ENCODE measurements around the gene SLC35F6. TPM values are rescaled to one million over a fixed set of nuclear protein-coding genes. Genes with fewer than 3 reads are reported as not detected.

The SLC35F6 gene
- total RNA-seq, 1 donor from 2014 or later = 11.5 TPM

DNA sequence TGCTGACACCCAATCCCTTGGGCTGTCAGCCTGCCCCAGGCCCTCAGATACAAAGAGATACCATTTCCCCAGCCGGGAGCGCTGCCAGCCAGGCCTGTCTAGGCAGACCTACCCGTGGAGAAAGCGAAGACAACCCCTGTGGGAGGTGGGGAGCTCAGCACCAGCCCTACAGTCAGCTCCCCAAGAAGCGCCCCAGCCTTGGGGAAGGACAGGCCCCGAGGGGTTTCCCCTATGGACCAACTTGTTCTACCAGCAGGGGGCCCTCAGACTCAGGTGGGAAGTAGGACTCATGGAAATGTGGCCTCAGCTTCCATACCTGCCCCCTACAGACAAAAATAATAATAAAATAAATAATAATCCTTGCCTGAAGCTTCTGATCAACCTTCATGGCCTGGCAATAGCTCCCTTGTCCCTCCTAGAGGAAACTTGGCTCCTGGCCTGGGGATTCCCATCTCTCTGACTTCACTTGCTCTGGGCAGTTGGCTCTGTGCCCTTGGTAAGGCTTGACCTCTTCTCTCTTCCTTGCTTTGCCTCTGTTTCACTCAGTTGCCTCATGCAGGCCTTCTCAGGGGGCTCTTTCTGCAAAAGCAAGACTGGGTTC is 7.0 kb downstream of the SLC35F6 start:
- peak; percentile 67 for DNase-seq
- Mint-ChIP-seq H3K36me3 (ENCODE audit: low read depth) (peaks cover 15% of the 10 kb centered on the region), H3K4me3 (no peak overlapping the region), H3K27ac (peak overlapping the region; percentile 34), H3K27me3 (no peaks in the 10 kb centered on the region), H3K9me3 (no peaks in the 10 kb centered on the region), H3K4me1 (peaks cover 36% of the 10 kb centered on the region)
- intact Hi-C loops (cut with micrococcal nuclease) = no loop called here

DNA sequence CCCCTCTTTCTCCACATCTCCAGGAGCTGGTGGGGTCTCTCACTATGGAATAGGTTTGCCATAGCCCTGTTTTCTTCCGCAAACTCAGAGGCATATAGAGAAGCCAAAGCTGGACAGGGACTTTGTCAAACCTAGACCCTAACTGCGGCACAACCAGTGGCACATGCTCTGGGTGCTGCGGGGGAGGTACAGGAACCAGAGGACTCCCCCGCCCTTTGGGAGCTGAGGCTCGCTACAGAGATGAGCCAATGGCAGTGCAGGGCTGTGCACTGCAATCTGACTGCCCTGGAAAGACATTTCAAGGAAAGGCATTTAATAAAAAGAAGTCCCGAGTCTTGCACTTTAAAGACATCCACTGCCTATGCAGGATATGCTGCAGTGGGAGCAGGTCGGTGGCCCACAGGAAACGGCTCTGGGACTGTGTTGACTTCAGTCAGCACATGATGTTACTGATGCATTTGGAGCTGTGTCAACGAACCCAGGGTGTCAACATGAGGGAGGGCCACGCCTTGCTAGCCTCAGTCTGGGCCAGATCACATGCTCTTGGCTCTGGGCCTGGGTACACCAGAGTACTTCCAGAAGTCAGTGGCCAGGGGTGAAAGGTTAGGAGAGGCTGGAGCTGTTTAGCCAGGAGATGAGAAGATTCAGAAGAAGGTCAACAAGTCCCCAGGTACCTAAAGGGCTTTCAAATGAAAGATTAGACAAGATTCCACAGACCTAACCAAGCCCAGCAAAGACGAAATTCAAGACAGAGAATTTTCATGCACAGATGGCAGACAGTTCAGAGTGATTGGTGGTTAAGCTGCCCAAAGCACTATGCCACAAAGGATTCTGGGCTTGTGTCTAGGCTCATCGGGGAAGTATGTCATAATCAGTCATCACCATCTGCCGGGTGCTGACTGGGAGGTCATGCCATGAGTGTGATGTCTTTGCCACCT is 8.2 kb downstream of the SLC35F6 start:
- Mint-ChIP-seq H3K27ac (peak overlapping the region; percentile 86), H3K27me3 (no peaks in the 10 kb centered on the region), H3K4me1 (peaks cover 34% of the 10 kb centered on the region), H3K36me3 (ENCODE audit: low read depth) (peaks cover 26% of the 10 kb centered on the region), H3K9me3 (no peaks in the 10 kb centered on the region), H3K4me3 (peak overlapping the region; percentile 38)
- peak; percentile 82 for DNase-seq
- intact Hi-C loops (cut with micrococcal nuclease) = no loop called here

DNA sequence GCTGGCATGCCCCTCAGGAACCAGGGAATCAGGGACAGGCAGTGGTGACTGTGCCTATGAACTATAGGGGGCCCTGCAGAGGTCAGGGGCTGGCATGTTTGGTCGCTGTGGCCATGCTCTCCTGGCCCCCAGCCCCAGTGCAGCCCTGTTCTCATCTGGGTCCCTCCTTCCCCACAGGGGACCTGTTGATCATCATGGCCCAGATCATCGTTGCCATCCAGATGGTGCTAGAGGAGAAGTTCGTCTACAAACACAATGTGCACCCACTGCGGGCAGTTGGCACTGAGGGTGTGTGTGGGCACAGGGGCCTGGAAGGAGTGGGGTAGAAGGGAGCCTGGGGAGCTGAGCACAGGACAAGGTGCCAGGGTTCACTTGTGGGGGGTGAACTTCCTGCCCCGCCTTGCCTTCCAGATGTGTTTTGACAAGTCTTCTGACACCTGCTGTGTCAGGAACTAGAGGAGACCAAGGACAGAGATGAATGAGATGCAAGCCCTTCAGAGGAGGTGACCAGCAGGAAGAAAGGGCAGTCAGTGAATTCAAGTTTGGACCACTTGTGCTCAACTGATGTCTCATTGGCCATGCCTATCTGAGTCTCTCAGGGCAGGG is 12.2 kb downstream of the SLC35F6 start:
- intact Hi-C loops (cut with micrococcal nuclease) = no loop called here
- Mint-ChIP-seq H3K4me1 (peaks cover 22% of the 10 kb centered on the region), H3K27me3 (no peaks in the 10 kb centered on the region), H3K9me3 (no peaks in the 10 kb centered on the region), H3K36me3 (ENCODE audit: low read depth) (peaks cover 40% of the 10 kb centered on the region), H3K4me3 (no peak overlapping the region), H3K27ac (no peak overlapping the region)
- DNase-seq = no peak

DNA sequence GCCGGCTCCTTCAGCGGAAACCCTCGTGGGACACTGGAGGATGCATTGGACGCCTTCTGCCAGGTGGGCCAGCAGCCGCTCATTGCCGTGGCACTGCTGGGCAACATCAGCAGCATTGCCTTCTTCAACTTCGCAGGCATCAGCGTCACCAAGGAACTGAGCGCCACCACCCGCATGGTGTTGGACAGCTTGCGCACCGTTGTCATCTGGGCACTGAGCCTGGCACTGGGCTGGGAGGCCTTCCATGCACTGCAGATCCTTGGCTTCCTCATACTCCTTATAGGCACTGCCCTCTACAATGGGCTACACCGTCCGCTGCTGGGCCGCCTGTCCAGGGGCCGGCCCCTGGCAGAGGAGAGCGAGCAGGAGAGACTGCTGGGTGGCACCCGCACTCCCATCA is 14.0 kb downstream of the SLC35F6 start:
- Mint-ChIP-seq H3K27ac (no peak overlapping the region), H3K4me1 (peaks cover 6% of the 10 kb centered on the region), H3K9me3 (no peaks in the 10 kb centered on the region), H3K36me3 (ENCODE audit: low read depth) (peaks cover 39% of the 10 kb centered on the region), H3K4me3 (no peak overlapping the region), H3K27me3 (no peaks in the 10 kb centered on the region)
- no peak for DNase-seq
- intact Hi-C loops (cut with micrococcal nuclease) = no loop called here

DNA sequence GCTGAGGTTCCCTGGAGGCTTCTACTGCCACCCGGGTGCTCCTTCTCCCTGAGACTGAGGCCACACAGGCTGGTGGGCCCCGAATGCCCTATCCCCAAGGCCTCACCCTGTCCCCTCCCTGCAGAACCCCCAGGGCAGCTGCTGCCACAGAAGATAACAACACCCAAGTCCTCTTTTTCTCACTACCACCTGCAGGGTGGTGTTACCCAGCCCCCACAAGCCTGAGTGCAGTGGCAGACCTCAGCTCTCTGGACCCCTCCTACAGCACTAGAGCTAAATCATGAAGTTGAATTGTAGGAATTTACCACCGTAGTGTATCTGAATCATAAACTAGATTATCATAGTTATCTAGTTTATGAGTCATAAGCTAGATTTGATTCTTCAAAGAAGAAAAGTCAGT is 14.4 kb downstream of the SLC35F6 start:
- no peak for DNase-seq
- Mint-ChIP-seq H3K4me1 (peaks cover 6% of the 10 kb centered on the region), H3K27me3 (no peaks in the 10 kb centered on the region), H3K9me3 (no peaks in the 10 kb centered on the region), H3K36me3 (ENCODE audit: low read depth) (peaks cover 39% of the 10 kb centered on the region), H3K4me3 (no peak overlapping the region), H3K27ac (no peak overlapping the region)
- intact Hi-C loops (cut with micrococcal nuclease) = no loop called here

DNA sequence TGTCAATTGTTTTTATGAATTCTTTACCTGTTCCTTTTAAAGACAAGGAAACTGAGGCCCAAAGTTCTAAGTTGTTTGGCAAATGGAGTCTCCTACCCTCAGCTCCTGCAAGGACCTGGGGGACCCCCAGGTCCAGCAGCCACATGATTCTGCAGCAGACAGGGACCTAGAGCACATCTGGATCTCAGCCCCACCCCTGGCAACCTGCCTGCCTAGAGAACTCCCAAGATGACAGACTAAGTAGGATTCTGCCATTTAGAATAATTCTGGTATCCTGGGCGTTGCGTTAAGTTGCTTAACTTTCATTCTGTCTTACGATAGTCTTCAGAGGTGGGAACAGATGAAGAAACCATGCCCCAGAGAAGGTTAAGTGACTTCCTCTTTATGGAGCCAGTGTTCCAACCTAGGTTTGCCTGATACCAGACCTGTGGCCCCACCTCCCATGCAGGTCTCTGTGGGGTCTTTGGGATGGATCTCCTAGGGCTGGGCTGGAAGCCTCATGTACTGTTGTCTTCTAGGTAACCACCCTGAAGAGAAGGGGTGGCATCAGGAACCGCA is 16.2 kb downstream of the SLC35F6 start:
- intact Hi-C loops (cut with micrococcal nuclease) = no loop called here
- H3K36me3 Mint-ChIP-seq (ENCODE audit: low read depth) = peaks cover 33% of the 10 kb centered on the region

DNA sequence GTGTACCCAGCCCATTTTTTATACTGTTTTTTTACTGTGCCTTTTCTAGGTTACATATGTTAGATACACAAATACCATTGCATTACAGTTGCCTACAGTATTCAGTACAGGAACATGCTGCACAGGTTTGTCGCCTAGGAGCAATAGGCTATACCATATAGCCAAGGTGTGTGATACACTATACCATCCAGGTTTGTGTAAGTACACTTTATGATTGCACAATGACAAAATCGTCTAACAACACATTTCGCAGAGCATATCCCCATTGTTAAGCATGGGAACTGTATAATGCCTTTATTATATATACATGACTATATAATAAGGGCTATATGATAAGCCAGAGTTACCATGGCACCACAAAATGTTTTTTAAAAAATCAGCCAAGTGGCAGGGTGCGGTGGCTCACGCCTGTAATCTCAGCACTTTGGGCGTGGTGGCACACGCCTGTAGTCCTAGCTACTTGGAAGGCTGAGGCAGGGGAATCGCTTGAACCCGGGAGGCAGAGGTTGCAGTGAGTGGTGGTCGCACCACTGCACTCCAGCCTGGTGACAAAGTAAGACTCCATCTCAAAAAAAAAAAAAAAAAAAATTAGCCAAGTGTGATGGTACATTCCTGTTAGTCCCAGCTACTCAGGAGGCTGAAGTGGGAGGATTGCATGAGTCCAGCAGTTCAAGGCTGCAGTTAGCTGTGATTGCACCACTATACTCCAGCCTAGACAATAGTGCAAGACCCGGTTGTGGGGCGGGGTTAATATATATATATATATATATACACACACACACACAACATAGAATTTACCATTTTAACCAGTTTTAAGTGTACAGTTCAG is 19.0 kb downstream of the SLC35F6 start:
- peaks cover 18% of the 10 kb centered on the region for H3K4me1 Mint-ChIP-seq
- intact Hi-C loops (cut with micrococcal nuclease) = no loop called here
- H3K36me3 Mint-ChIP-seq (ENCODE audit: low read depth) = peaks cover 17% of the 10 kb centered on the region
- H3K9me3 Mint-ChIP-seq = no peaks in the 10 kb centered on the region
- H3K4me3 Mint-ChIP-seq = no peak overlapping the region
- no peak overlapping the region for H3K27ac Mint-ChIP-seq
- no peaks in the 10 kb centered on the region for H3K27me3 Mint-ChIP-seq
- DNase-seq = no peak

More for the DNA sequence above, 16.2 kb downstream of the SLC35F6 start:
- H3K27ac Mint-ChIP-seq = no peak overlapping the region
- H3K27me3 Mint-ChIP-seq = no peaks in the 10 kb centered on the region
- no peak overlapping the region for H3K4me3 Mint-ChIP-seq
- no peak for DNase-seq
- H3K9me3 Mint-ChIP-seq = no peaks in the 10 kb centered on the region
- peaks cover 6% of the 10 kb centered on the region for H3K4me1 Mint-ChIP-seq

DNA sequence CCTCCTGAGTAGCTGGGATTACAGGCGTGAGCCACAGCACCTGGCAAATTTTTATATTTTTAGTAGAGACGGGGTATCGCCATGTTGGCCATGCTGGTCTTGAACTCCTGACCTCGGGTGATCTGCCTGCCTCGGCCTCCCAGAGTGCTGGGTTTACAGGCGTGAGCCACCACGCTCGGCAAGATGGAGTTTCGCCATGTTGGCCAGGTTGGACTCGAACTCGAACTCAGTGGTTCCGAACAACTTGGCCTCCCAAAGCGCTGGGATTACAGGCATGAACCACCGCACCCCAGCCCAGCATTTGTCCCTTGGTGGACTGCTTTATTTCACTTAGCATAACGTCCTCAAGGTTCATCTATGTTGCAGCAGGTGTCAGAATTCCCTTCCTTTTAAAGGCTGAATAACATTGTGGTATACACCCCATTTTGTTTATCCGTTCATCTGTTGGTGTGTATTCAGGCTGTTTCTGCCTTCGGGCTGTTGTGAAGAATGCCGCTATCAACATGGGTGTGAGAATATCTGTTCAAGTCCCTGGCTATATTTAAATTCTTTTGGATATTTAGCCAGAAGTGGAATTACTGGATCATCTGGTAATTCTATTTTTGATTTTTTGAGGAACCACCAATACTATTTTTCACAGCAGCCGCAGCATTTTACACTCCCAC is 20.6 kb downstream of the SLC35F6 start:
- peak overlapping the region; percentile 90 for H3K4me3 Mint-ChIP-seq
- intact Hi-C loops (cut with micrococcal nuclease) = loop anchor here (5.0 kb wide), 2 partner anchors 248 to 428 kb away; partner anchors contain the start of genes ATRAID, SLC5A6 and TMEM214
- H3K9me3 Mint-ChIP-seq = peaks cover 2% of the 10 kb centered on the region
- peaks cover 23% of the 10 kb centered on the region for H3K36me3 Mint-ChIP-seq (ENCODE audit: low read depth)
- no peak for DNase-seq
- H3K27me3 Mint-ChIP-seq = no peaks in the 10 kb centered on the region
- H3K27ac Mint-ChIP-seq = no peak overlapping the region
- H3K4me1 Mint-ChIP-seq = peaks cover 28% of the 10 kb centered on the region

DNA sequence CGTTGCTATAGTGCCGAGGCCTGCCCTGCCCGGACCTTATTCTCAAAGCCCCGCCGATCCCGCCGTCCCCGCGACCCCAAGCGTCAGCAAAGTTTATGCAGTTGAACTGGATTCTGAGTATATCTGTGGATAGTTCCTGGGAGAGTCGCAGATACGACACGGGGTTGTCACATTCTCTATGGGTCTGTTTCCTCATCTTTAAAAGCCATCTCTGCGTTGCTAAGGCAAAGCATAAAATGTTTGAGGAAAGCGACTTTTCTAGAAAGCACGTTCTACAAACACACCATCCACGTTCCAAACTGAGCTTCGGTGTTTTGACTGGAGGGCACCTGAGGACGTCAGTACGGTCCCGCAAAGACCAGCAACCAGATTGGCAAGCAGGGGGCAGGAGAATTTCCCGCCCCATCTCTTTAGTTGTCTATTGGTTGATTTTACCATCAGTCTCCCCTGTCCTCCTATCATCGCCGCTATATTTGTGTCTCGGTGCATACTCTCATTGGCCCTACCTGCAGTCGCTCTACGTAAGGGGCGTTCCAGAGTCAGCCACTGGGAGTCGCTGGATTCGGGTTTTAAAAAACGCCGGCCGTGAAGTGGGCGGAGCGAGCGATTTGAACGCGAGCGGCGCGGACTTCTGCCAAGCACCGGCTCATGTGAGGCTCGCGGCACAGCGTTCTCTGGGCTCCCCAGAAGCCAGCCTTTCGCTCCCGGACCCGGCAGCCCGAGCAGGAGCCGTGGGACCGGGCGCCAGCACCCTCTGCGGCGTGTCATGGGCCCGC is 21.5 kb downstream of the SLC35F6 start, which contains the start of gene CENPA:
Gene CENPA, plus strand, starts transcription at position 626 of the 776 bp plus-strand sequence. Its CDS starts 141 bp downstream, at position 767.
- intact Hi-C loops (cut with micrococcal nuclease) = loop anchor here (1.0 to 5.0 kb wide), 3 partner anchors 21 to 427 kb away; partner anchors contain the start of genes ATRAID, SLC35F6, SLC5A6 and TMEM214
- H3K4me3 Mint-ChIP-seq = peak within 1 kb of the TSS; percentile 90
- H3K36me3 Mint-ChIP-seq (ENCODE audit: low read depth) = peaks cover 22% of the 10 kb centered on the region
- no peaks in the 10 kb centered on the region for H3K27me3 Mint-ChIP-seq
- peaks cover 31% of the 10 kb centered on the region for H3K4me1 Mint-ChIP-seq
- peak within 1 kb of the TSS; percentile 85 for H3K27ac Mint-ChIP-seq
- DNase-seq = peak; percentile 98
- H3K9me3 Mint-ChIP-seq = peaks cover 6% of the 10 kb centered on the region

DNA sequence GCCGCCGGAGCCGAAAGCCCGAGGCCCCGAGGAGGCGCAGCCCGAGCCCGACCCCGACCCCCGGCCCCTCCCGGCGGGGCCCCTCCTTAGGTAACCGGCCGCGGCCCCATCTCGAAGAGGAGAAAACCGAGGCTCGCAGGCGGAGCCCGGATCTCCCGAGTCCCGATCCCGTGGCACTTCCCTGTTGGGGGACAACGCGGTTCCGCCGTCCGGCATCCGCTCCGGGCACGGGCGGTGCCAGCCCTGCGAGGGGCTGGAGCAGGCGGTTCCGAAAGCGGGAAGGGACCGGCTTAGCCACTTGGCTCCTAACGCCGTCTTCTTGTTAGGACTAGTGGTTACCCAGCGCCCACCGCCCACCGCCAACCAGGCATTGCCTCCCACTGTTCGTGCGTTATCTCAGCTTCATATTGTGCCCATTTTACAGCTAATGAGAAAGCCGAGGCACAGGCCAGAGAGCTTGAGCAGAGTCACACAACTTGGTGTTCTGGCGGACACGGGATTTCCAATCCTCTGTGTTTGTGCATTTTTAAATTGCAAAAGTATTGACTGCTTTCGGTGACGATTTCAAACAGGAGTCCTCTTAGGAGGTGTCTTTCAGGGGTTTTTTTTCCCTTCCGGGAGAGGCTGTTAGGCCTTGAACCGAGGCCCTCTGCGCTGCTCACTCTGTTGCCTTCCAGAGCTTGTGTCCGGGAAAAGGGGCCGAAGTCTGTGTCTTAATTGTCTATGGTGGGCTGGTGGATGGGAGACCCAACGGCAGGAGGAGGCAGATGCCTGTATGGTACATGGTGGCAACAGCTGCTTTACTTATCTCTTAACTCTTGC is 22.3 kb downstream of the SLC35F6 start:
- Mint-ChIP-seq H3K27me3 (no peaks in the 10 kb centered on the region), H3K4me3 (peak overlapping the region; percentile 90), H3K4me1 (peaks cover 31% of the 10 kb centered on the region), H3K27ac (peak overlapping the region; percentile 82), H3K36me3 (ENCODE audit: low read depth) (peaks cover 25% of the 10 kb centered on the region), H3K9me3 (peaks cover 11% of the 10 kb centered on the region)
- intact Hi-C loops (cut with micrococcal nuclease) = loop anchor here (1.0 to 5.0 kb wide), 3 partner anchors 22 to 426 kb away; partner anchors contain the start of genes ATRAID, SLC35F6, SLC5A6 and TMEM214
- DNase-seq = peak; percentile 84

DNA sequence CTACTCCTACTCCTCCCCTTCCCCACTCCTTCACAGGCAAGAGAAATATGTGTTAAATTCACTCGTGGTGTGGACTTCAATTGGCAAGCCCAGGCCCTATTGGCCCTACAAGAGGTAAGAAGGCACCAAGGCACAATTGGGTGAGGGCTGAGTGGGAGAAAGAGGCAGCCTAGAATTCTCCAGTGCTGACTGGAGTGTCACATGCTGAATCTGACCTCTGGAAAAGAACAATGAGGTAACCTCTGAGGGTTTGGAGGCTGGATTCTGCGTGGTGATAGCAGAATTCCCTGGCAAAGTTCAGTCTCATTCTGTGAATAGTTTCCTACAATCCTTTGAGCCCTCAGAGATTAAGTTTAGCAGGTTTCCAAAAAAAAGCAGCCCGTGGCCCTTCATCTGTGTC is 28.6 kb downstream of the SLC35F6 start:
- DNase-seq = no peak
- Mint-ChIP-seq H3K9me3 (peaks cover 11% of the 10 kb centered on the region), H3K27ac (no peak overlapping the region), H3K36me3 (ENCODE audit: low read depth) (peaks cover 51% of the 10 kb centered on the region), H3K4me1 (peaks cover 20% of the 10 kb centered on the region), H3K4me3 (no peak overlapping the region), H3K27me3 (no peaks in the 10 kb centered on the region)
- intact Hi-C loops (cut with micrococcal nuclease) = no loop called here

Measured in activated CD4-positive, alpha-beta T cell treated with anti-CD3 and anti-CD28 coated beads, Interleukin-2, amount 10 ng/mL, durations not matched to agents 24 days and 14 days (primary cell).